ENCODE measurements around the gene ATAD1.

Gene ATAD1

GRCh38 chr10:87799860-87800259, 18.2 kb downstream of the ATAD1 start:
- no peak for DNase-seq

GRCh38 chr10:87798082-87798481, 19.9 kb downstream of the ATAD1 start:
- no peak for DNase-seq

GRCh38 chr10:87794285-87794684, 23.7 kb downstream of the ATAD1 start:
- no peak for DNase-seq

GRCh38 chr10:87790185-87790584, 27.8 kb downstream of the ATAD1 start:
- DNase-seq = no peak

- DNase-seq = no peak
Observed at GRCh38 chr10:87786421-87786820, 31.6 kb downstream of the ATAD1 start.

- no peak for DNase-seq
Observed at GRCh38 chr10:87782721-87783120, 35.3 kb downstream of the ATAD1 start.

GRCh38 chr10:87781545-87781944, 36.5 kb downstream of the ATAD1 start:
- no peak for DNase-seq

GRCh38 chr10:87776328-87776727, 41.7 kb downstream of the ATAD1 start:
- DNase-seq = no peak

GRCh38 chr10:87775766-87776165, 42.3 kb downstream of the ATAD1 start:
- DNase-seq = no peak

GRCh38 chr10:87771871-87772500, 46.0 kb downstream of the ATAD1 start:
- no peak for DNase-seq

- DNase-seq = no peak
Observed at GRCh38 chr10:87767253-87767652, 50.8 kb downstream of the ATAD1 start.

GRCh38 chr10:87765666-87766376, 52.2 kb downstream of the ATAD1 start:
- no peak for DNase-seq

GRCh38 chr10:87764072-87764934, 53.7 kb downstream of the ATAD1 start:
- DNase-seq = no peak

GRCh38 chr10:87763086-87763861, 54.8 kb downstream of the ATAD1 start:
- no peak for DNase-seq

GRCh38 chr10:87761892-87762291, 56.1 kb downstream of the ATAD1 start:
- DNase-seq = no peak

GRCh38 chr10:87761153-87761552, 56.9 kb downstream of the ATAD1 start:
- no peak for DNase-seq

GRCh38 chr10:87760195-87760905, 57.7 kb downstream of the ATAD1 start:
- DNase-seq = no peak

GRCh38 chr10:87759551-87759950, 58.5 kb downstream of the ATAD1 start:
- DNase-seq = no peak

GRCh38 chr10:87757685-87758084, 60.3 kb downstream of the ATAD1 start:
- DNase-seq = no peak

GRCh38 chr10:87753995-87754866, 63.8 kb downstream of the ATAD1 start:
- DNase-seq = no peak

GRCh38 chr10:87752566-87752965, 65.5 kb downstream of the ATAD1 start:
- DNase-seq = no peak

Measured in NCI-H524 treated with DMSO at 0.1 percent for 48 hours (cell line).